COLO668 (cell line): ENCODE data around the gene AQP2.

Experiments
- DNase-seq: peaks from one replicate; lab custom pipeline; 2025; ENCODE audit not compliant: unreplicated experiment; lab: John Stamatoyannopoulos, UW

AQP2 gene

DNA sequence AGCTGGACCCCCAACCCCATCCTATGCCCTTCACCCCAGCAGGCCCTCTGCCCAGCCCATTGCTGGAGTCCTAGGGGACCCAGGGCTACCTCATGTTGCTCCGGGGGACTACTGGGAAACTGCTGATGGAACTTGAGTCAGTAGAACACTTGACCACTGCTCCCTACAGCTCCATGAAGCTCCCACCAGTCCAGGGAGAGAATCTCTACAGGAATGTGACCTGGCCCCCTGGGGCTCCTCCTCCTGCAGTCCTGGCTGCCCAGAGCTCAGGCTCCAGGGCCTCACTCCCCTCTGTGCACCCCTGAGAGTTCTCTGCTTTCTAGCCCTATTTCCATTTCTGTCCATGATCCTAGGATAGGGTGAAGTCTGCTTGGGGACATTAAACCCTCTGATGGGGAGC is 10.8 kb upstream of the AQP2 start:
- no peak for DNase-seq

DNA sequence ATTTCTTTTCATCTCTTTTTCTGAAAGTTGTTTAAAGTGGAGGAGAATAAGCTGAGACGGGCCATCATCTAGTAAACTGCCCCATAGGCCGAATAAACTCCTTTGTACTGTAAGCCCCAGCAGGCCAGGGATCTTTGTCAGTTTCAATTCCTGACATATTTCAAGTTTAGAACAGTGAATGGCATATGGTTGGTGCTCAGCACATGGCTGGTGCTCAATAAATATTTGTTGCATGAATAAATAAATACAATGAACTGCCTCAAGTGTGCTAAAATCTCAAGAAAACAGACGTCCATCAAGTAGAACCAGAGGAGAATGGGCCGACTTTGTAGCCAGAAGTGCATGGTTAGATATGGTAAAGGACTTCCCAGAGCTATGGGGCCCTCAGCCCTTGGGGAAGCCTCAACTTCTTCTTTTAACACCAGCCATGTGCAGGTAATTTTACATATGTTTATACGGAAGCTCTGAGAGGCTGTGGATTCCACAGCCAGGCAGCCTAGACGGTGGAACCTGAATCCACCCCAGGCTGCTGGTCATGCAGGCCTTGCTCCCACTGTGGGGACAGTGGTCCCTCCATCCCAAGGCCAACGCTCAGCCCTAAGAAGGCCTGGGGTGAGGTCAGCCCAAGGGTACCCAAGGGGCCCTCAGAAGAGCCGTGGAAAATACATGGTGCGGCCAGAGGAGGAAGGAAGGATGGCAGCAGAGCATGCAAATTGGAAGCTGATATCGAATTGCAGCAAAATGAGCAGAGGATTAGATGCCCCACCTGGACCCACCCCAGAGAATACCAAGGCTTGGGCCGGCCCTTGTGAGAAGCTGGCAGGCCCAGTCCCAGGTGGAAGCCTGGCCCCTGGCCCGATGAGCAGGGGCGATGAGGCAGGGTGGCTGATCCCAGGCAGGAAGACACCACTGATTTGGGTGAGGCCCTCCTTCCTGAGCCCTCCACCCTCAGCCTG is 8.7 kb upstream of the AQP2 start:
- no peak for DNase-seq

DNA sequence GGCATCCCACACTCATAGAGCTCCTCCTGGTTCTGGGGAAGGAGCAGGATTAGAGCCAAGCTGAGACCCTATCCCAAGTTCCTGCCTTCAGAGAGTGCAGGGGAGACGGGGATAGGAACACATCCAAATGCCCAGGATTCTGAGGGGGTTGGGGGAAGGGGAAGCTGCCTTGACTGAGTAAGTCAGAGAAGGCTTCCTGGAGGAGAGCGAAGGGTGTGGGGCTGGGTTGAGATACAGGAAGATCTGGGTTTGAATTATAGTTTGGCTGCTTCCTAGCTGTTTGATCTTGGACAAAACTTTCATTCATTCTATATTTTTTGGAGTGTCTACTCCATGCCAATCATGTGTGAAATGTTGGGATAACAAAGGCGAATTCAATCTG is 8.0 kb upstream of the AQP2 start:
- DNase-seq = no peak

DNA sequence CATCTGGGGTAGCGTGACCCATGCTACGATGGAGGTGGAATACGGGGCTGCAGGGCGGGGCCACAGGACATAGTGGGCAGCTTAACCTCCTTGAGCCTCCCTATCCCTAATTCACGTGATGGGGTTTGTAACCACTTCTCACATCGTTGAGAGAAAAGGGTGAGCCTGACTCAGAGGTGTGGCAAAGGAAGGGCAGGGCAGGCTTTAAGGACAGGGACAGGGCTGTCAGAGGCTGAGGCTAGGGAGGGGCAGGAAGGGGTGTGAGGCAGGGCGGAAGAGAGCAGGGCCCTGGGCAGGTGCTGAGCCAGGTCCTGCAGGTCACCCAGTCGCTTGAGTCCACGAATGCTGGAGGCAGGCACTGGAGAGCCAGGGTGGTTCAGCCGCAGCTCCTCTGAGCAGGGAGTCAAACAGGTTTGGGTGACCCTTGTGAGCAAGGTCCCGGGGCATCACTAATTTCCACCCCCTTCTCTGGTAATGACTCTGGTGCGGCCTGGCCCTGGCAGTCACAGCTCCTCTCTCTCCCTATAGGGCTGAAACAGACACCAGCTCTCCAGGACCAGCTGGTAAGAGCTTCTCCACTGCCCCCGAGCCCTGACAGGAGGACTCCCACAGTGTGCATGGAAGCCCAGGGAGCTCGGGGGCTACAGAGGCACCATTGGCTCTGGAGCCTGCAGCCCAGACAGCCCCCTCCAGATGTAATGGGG is 7.5 kb upstream of the AQP2 start:
- no peak for DNase-seq

DNA sequence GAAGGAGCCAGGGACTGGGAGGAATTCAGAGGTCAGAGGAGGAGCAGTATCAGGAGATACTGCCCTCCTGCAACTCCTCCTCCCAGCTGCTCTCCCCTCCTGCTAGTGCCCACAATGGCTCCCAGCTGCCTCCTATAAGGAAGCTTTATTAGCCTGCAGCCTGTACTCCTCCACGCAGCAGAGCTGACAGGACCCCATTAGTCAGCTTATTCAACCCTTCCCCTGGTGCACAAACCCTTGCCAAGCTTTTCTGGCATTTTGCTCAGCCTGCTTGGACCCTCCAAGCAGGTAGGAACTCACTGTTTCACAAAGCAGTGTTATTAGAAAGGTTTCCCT is 6.9 kb upstream of the AQP2 start:
- no peak for DNase-seq

DNA sequence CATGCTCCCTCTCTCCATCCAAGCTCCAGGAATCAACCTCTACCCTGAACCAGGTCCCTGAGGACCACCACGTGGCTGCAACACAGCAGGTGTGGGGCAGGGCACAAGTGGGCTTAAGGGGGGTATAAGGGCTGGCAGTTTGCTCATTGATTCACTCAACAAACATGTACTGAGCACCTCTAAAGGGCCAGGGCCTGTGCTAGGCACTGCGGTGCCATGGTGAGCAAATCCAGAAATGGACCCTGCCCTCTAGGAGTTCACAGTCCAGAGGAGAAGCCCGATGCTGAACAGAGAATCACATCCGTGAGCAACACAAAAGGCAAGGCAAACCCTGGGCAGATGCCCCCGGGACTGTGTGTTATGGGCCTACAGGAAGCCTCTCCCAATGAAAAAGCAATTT is 6.5 kb upstream of the AQP2 start:
- DNase-seq = no peak

DNA sequence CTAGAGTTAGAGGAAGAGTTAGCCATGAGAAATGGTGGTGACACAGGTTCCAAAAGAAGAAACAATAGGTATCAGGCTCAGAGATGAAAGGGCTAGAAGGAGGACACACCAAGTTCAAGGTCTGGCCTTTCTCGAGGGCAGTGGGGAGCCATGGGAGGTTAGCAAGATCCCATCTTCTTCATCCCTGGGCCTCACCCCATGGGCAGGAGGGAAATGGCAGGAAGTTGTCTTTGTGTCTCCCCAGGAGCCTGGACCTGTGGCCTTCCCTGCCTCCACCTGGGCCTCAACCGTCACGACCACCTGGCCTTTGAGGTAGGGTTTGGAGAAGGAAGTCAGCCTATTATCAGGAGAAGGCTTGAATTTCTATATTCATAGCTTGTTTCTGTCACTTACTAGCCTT is 5.8 kb upstream of the AQP2 start:
- DNase-seq = no peak

DNA sequence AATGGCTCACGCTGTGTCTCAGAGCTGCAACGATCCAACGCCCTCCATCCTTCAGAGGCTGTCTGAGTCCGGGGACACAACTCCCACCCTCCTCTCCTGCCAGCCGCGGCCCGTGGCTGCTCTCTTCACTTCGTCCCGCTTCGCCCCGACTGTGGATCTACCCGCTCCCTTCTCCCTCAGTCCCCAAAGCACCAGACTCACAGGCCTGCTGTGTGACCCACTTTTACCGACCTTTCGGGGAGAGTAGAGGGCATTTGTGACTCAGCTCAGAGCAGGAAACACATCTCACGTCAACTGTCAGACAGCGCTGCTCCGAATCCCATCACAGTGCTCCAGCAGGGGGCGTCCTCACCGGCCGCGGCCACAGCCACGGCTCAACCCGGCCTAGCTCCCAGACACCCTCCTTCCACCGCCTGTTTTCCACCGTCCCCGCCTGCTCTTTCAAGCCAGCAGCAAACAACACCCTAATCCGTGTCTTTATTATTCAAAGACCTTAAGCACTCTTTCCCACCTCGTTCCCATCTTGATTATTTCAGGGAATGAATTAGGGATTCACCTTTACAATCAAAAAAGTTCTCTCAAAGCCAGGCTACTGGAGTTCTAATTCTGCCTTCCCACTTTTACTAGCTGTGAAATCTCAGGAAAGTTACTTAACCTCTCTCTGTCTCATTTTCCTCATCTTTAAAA is 5.0 kb upstream of the AQP2 start:
- peak; percentile 49 for DNase-seq

DNA sequence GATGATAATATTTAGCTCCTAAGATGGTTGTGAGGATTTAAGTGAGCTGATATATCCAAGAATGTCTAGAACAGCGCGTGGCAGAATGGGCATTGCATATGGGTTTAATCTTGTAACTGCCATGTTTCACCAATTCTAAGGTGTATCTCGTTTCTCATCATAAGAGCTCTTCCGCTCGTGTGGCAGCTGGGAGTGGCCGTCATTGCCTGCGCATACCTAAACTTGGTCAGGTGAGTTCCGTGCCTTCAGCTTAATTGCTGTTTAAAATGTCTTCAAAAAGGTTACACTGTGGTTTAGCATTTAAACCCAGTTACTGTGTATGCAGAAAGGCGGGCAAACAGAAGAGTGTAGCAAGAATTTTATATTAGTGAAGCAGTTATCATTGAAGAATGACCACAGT is 4.5 kb upstream of the AQP2 start:
- no peak for DNase-seq

DNA sequence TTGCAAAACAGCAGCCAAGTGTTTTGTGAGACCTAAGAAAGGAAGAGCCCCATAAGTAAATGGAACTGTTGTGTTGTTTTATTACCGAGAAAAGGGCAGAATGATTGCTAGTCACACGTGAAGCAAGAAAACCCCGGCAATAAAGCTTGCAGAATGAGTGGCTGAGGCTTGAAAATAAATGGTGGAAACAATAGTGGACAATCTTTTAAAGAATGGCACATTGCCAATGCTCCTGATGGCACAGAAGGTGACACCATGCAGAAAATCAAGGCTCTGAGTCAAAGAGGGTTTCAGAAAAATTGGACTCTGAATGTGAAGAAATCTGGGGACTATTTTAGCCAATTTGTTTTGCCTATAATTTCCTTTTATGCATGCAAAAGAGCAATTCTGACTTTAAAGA is 4.0 kb upstream of the AQP2 start:
- DNase-seq = no peak

DNA sequence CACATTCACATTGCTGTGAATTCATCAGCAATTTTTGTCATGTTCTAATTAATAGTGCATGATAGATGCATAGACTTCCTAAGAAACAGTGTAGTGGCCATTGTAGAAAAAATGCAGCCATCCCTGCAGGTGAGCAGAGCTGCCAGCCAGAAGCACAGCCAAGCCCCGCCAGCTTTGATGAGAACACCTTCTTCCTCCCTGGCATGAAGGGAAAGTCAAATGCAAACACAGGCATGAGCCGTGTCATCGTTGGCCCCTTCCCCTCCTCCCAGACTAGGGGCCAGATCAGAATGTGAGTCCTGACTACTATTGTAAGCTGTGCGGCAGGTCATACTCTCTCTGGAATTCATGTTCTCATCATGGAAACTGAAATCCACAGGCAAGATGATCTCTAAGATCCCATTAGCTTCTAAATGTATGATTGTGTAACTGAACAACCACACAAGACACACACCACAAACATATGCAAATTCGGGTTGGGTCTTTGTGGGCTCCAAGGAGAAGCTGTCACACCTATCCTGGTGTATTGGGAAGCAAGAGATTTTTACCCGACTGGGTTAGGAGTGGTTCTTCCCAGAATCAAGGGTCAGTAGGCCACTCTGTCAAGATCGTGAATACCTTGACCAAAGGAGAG is 2.8 kb upstream of the AQP2 start:
- DNase-seq = no peak

DNA sequence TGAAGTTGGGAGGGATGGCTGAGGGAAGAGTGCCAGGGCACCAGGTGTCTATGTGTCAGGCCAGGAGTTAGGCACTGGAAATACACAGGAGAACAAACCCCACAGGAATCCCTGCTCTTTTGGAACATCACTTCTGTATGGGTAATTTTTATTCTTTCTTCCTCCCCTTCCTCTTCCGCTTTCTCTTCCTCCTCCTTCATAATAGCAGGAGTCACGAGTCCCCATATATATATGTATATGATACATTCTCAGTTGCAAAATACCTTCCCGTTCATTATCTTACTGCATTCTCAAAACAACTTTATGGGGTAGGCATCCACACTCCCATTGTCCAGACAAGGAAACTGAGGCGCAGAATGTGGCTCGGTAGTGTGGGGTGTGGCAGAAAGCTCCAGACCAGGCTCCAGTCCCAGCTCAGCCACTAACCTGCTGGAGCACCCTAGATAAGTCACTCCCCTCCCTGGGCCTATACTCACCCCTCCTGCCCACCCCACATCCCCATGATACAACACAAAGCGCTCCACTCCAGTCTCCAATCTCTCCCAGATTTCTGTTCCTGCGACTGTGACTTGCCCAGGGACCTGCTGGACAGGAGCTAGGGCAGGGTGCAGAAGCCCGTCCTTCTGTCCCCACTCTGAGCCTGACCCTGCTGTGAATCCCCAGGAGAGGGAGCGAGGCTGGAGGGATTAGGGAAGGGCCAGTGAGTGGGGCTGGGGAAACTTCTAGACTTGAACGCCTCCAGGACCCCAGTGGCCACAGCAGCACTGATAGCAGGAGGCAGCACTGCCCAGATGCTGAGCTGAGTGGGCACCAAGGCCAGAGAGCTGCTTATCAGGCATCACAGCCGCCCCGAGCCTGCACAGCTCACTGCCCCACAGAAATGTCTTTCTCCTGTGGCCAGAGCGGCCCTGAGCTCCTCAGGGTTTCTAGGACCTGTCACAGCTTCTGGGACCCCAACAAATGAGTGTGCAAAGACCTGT is 1.4 kb upstream of the AQP2 start:
- DNase-seq = no peak

DNA sequence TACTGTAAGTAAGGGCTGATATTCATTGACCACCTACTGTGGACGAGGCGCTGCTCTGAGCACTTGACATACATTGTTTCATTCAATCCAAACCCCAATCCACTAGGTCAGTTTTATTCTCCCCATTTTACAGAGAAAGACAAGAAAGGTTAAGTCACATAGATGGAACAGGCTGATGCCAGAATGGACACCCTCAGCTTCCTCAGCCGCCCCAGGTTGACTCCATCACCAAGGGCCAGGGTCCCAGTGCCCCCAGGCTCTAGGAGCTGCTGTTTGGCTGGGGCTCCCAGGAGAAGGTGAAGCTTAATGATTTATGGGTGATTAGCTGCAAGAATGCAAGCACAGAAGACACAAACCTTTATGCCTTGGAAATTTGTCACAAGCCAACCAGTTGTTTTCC is 671 bp upstream of the AQP2 start:
- no peak for DNase-seq

DNA sequence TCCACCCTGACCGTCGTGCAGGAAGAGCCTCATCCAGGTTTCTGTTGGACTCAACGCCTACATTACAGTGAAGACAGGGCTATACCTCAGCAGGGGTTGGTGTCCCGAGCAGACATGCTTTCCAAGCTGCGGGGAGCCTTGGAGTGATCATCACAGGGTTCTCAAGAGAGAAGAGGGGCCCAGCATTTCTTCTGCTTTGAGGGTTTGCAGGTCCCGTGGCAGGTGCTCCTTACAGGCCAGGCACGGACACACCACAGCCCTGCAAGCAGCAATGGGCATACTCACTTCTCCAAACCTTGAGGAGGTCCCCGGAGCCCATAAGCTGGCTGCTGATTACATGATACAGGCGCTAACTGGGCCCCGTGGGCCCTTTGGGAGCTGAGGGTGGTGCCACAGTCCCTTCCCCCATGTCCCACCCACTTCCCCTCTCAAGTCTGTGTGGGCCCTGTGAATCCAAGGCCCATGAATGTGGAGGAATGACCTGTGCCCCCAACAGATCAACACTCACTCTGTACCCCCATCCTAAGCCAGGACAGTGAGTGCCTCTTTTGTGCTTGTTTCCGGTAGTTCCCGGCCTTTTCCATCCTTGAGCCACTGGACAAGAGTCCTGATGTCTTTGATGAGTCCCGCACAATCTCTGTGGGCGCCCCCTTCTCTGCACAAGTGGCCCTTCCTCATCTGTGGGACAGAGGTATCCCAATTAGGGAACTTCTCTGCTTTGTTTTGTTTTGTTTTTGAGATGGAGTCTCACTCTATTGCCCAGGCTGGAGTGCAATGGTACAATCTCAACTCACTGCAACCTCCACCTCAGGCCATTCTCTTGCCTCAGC is 1.1 kb downstream of the AQP2 start:
- no peak for DNase-seq

DNA sequence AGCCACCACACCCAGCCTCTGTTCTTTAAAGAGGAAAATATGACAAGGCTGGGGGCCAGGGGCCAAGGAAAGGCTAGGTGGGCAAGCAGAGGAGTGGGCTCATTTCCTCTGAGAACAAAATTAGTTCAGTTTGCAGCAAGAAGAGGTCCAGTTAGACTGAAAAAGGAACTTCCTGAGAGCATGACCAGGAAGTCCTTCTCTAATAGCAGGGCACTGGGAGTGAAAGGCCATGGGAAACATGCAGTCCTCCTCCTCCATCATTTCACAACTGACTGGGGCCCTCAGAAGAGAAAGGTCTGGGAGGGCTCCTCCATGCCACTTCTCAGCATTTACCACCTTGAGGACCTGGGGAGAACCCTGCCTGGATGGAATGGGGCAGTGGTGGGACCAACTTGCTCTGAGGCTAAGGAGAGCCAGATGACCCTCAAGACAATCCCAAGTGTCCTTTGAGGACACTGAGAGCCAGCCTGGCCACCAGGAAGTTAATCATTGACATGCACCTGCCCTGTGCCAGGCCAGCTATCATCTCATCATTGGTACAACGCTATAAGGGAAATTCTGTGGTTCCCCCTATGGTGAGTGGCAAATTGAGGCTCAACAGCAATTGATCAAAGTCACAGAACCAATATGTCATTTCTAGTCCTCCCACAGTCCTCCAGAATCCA is 2.0 kb downstream of the AQP2 start:
- no peak for DNase-seq

DNA sequence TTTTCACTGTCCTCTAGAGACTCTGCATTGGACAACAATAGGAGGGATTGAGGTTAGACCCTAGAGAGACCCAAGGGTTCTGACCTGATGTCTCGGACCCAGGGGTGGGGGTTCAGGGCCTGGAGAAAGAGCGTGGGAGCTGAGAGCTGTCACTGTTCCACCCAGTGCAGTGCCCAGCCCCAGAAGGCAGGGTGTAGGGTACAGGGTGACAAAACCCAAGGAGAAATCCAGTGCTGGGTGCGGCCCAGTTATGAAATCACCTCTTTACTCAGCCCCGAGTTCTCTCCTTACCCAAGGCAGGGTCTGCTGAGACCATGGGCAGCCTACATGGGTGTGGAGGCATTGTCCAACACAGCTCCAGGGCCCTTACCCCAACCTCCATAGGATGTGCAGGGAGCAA is 2.6 kb downstream of the AQP2 start:
- DNase-seq = no peak

DNA sequence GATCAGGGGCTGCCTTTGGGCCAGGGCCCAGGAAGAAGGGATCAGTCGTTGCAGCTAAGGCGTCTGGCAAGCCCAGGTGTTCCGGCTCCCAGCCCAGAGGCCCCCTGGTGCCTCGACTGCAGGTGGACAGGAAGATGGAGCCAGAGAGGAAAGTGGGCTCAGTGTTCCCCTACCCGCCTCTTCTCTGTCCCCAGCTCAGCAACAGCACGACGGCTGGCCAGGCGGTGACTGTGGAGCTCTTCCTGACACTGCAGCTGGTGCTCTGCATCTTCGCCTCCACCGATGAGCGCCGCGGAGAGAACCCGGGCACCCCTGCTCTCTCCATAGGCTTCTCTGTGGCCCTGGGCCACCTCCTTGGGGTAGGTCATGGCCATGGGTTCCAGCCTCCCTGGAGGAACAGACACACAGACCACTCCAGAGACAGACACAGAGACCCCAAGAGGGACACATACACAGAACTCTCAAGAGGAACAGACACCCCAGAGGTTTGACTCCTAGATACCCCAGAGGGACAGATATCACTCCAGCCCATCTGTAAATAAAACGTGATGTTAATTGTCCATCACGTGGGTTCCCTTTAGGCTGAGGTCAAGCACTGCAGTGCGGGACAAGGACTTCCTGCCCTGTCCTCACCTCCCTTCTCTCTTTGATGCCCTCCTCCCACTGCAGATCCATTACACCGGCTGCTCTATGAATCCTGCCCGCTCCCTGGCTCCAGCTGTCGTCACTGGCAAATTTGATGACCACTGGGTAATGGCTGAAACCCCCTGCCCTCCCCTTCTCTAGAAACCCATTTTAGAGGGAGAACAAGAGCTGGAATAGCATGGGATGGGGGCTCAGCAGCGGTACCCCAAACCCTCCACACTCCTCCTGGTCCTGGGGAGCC is 3.7 kb downstream of the AQP2 start:
- DNase-seq = no peak
